COLO668 (cell line): ENCODE measurements around the gene CEP112.

Experiments
- DNase-seq: peaks from one replicate; lab custom pipeline; 2025; ENCODE audit not compliant: unreplicated experiment; lab: John Stamatoyannopoulos, UW

CEP112 gene

GRCh38 chr17:65936013-65936412, 255.9 kb downstream of the CEP112 start:
- no peak for DNase-seq

GRCh38 chr17:65933290-65933689, 258.6 kb downstream of the CEP112 start:
- no peak for DNase-seq

GRCh38 chr17:65931246-65932149, 260.4 kb downstream of the CEP112 start:
- DNase-seq = no peak

GRCh38 chr17:65930140-65930730, 261.7 kb downstream of the CEP112 start:
- no peak for DNase-seq

- no peak for DNase-seq
Measured at GRCh38 chr17:65926599-65926998, 265.3 kb downstream of the CEP112 start.

GRCh38 chr17:65925606-65926307, 266.2 kb downstream of the CEP112 start:
- no peak for DNase-seq

GRCh38 chr17:65920996-65921395, 270.9 kb downstream of the CEP112 start:
- DNase-seq = no peak

- DNase-seq = no peak
Measured at GRCh38 chr17:65918916-65919315, 273.0 kb downstream of the CEP112 start.

GRCh38 chr17:65918500-65918899, 273.4 kb downstream of the CEP112 start:
- no peak for DNase-seq

- no peak for DNase-seq
Measured at GRCh38 chr17:65917560-65917959, 274.4 kb downstream of the CEP112 start.

GRCh38 chr17:65916425-65916824, 275.5 kb downstream of the CEP112 start:
- DNase-seq = no peak

- no peak for DNase-seq
Measured at GRCh38 chr17:65914784-65915342, 277.1 kb downstream of the CEP112 start.

GRCh38 chr17:65913326-65913850, 278.5 kb downstream of the CEP112 start:
- DNase-seq = no peak

GRCh38 chr17:65910836-65911235, 281.1 kb downstream of the CEP112 start:
- DNase-seq = no peak

GRCh38 chr17:65902831-65903522, 289.0 kb downstream of the CEP112 start:
- no peak for DNase-seq

- no peak for DNase-seq
Measured at GRCh38 chr17:65902155-65902554, 289.8 kb downstream of the CEP112 start.

- DNase-seq = no peak
Measured at GRCh38 chr17:65901394-65901793, 290.5 kb downstream of the CEP112 start.

- DNase-seq = no peak
Measured at GRCh38 chr17:65900216-65900615, 291.7 kb downstream of the CEP112 start.

GRCh38 chr17:65898651-65899050, 293.3 kb downstream of the CEP112 start:
- DNase-seq = no peak

GRCh38 chr17:65896889-65897288, 295.0 kb downstream of the CEP112 start:
- peak; percentile 41 for DNase-seq

GRCh38 chr17:65895969-65896368, 296.0 kb downstream of the CEP112 start:
- no peak for DNase-seq
